Nephron (organoid): Measurements from ENCODE around the gene CACNA1H.

Source experiments
- H3K27ac Mint-ChIP-seq, 3 experiments: 2 replicates each; pipeline ENCODE4 v1.8.0; 2020; ENCODE audit warnings: mixed read lengths in 3 of 3, mild to moderate bottlenecking in 2 of 3, moderate library complexity in 1 of 3
- H3K27me3 Mint-ChIP-seq: 2 replicates; pipeline ENCODE4 v1.8.0; 2021; ENCODE audit warnings: low read depth, mild to moderate bottlenecking, moderate library complexity, mixed read lengths
- H3K36me3 Mint-ChIP-seq: 2 replicates; pipeline ENCODE4 v1.8.0; 2020; ENCODE audit warnings: low read depth, mixed read lengths
- H3K4me1 Mint-ChIP-seq: 2 replicates; pipeline ENCODE4 v1.8.0; 2020; ENCODE audit warnings: mixed read lengths
- H3K4me3 Mint-ChIP-seq, 3 experiments: 2 replicates each; pipeline ENCODE4 v1.8.0; 2020; ENCODE audit warnings: mild to moderate bottlenecking in 3 of 3, mixed read lengths in 3 of 3, moderate library complexity in 2 of 3
- H3K9me3 Mint-ChIP-seq: 2 replicates; pipeline ENCODE4 v1.8.0; 2020; ENCODE audit warnings: mixed read lengths
- CTCF ChIP-seq, 3 experiments: fragments of 200-600 bp; sonication (generic); IDR thresholded peaks; one replicate each; pipeline ENCODE4 v1.5.0; 2021; ENCODE audit warnings: antibody characterized with exemption in 3 of 3; ENCODE audit not compliant: unreplicated experiment in 3 of 3

Gene CACNA1H

GRCh38 chr16:1177750-1178149 is 24.8 kb downstream of the CACNA1H start:
- Mint-ChIP-seq H3K36me3 (peaks cover 4% of the 10 kb centered on the region), H3K4me3 (no peak overlapping the region), H3K9me3 (no peaks in the 10 kb centered on the region), H3K27me3 (no peaks in the 10 kb centered on the region), H3K4me1 (peaks cover 16% of the 10 kb centered on the region), H3K27ac (no peak overlapping the region)
- TF ChIP-seq CTCF (IDR thresholded peaks at IDR 0.05; ENCODE audit: unreplicated experiment in 3 of 3) = no peak

- TF ChIP-seq CTCF (IDR thresholded peaks at IDR 0.05; ENCODE audit: unreplicated experiment in 3 of 3) = no peak
- Mint-ChIP-seq H3K4me3 (no peak overlapping the region), H3K27me3 (no peaks in the 10 kb centered on the region), H3K9me3 (no peaks in the 10 kb centered on the region), H3K27ac (no peak overlapping the region), H3K4me1 (peaks cover 17% of the 10 kb centered on the region), H3K36me3 (peaks cover 4% of the 10 kb centered on the region)
Observed at GRCh38 chr16:1178295-1178910, 25.5 kb downstream of the CACNA1H start.

GRCh38 chr16:1180549-1181403 is 27.9 kb downstream of the CACNA1H start:
- Mint-ChIP-seq H3K27ac (peak overlapping the region in 1 of 3 experiments; percentile 93), H3K36me3 (no peaks in the 10 kb centered on the region), H3K27me3 (no peaks in the 10 kb centered on the region), H3K4me3 (no peak overlapping the region), H3K4me1 (peaks cover 16% of the 10 kb centered on the region), H3K9me3 (no peaks in the 10 kb centered on the region)
- TF ChIP-seq CTCF (IDR thresholded peaks at IDR 0.05; ENCODE audit: unreplicated experiment in 3 of 3) = no peak

- Mint-ChIP-seq H3K9me3 (no peaks in the 10 kb centered on the region), H3K4me3 (peak overlapping the region; percentile 32 to 37 (median 35)), H3K27me3 (no peaks in the 10 kb centered on the region), H3K27ac (peak overlapping the region; percentile 15 to 93 (median 76)), H3K36me3 (peaks cover 4% of the 10 kb centered on the region), H3K4me1 (peaks cover 16% of the 10 kb centered on the region)
- no peak for TF ChIP-seq CTCF (IDR thresholded peaks at IDR 0.05; ENCODE audit: unreplicated experiment in 3 of 3)
Observed at GRCh38 chr16:1181404-1182315, 28.8 kb downstream of the CACNA1H start.

GRCh38 chr16:1182316-1182671 is 29.4 kb downstream of the CACNA1H start:
- TF ChIP-seq CTCF (IDR thresholded peaks at IDR 0.05; ENCODE audit: unreplicated experiment in 3 of 3) = no peak
- Mint-ChIP-seq H3K36me3 (peaks cover 8% of the 10 kb centered on the region), H3K9me3 (no peaks in the 10 kb centered on the region), H3K27ac (peak overlapping the region in 2 of 3 experiments; percentile 76 to 93), H3K27me3 (no peaks in the 10 kb centered on the region), H3K4me1 (peaks cover 16% of the 10 kb centered on the region), H3K4me3 (peak overlapping the region in 1 of 3 experiments; percentile 35)
